Activated T-helper 1 cell treated with Interleukin-2 at 50 U/mL for 16 hours (primary cell): ENCODE results near the gene CROCC.
A peak's percentile ranks its signal among the peaks of the same experiment; 100 is the strongest.
"Not testable (repeated sequence)": the region's sequence is repeated elsewhere in the genome, so short reads cannot be mapped to it uniquely, and the experiment has no call there.

ENCODE experiments used
- DNase-seq: peaks from one replicate; pipeline ENCODE4 v3.0.0-alpha.2; 2020; ENCODE audit warnings: low read depth

The CROCC gene

DNA sequence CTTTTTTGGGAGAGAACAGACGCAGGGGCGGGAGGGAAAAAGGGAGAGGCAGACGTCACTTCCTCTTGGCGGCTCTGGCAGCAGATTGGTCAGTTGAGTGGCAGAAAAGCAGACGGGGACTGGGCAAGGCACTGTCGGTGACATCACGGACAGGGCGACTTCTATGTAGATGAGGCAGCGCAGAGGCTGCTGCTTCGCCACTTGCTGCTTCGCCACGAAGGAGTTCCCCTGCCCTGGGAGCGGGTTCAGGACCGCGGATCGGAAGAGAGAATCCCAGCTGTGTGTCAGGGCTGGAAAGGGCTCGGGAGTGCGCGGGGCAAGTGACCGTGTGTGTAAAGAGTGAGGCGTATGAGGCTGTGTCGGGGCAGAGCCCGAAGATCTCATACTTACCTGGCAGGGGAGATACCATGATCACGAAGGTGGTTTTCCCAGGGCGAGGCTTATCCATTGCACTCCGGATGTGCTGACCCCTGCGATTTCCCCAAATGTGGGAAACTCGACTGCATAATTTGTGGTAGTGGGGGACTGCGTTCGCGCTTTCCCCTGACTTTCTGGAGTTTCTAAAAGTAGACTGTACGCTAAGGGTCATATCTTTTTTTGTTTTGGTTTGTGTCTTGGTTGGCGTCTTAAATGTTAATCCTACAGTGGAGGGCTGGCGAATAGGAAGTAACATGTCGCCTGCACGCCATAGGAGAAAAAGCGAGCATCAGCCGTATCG lies 26.0 kb upstream of the CROCC start, which contains the start of gene RNU1-2:
TSS of gene RNU1-2 (plus strand) at position 383 of the 718 bp plus-strand sequence.
- DNase-seq = peak; percentile 74

DNA sequence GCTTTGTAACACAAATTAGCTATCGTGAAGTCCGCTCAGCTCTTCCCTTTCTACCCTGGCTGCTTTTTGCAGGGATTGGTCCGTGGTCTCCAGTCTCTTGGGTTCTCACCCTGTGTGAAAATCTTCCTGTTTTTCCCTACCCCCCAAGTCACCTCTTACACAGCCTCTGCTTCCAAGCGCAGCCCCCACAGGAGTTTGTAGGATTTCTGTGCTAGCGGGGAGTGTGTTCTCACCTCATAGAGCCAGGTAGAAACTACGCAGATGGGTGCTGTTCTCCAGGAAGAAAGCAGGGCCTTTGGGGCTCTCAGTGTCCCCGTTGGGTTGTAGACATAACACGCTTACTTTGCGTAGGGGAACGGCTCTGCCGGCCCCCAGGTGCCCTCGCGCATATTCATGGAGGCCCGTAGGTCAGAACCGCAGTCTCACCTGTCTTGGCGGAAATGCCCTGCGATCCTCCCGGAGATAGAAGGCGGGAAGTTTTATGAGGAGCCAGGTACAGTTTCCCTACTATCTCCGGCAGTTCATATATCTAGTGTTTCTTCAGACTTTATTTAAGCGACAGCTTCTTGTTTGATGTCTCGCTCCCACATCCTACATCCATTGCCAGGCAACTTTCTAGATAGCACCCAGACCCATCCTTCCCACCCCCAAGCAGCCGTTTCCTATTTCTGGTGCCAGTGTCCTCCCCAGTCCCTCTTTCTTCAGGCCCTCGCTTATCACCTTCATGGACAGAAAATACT lies 25.2 kb upstream of the CROCC start:
- peak; percentile 41 for DNase-seq

DNA sequence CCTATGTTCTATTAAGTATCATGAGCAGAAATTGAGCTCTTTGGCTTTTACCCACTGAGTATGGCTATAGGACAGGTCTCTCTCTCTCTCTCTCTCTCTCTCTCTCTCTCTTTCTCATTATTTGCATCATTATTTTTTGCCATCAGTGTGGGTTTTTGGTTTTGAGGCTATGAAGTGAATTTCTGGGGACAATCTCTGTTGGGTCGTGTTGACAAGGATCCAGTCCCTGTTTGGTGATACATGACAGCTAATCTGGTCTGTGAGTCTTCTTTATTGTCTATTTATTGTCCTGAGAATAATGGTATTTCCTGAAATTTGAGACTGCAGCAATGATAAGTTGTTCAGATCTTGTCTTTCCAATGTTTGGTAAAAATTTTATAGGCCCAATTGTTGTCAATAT lies 24.1 kb upstream of the CROCC start:
- not testable (repeated sequence) for DNase-seq

DNA sequence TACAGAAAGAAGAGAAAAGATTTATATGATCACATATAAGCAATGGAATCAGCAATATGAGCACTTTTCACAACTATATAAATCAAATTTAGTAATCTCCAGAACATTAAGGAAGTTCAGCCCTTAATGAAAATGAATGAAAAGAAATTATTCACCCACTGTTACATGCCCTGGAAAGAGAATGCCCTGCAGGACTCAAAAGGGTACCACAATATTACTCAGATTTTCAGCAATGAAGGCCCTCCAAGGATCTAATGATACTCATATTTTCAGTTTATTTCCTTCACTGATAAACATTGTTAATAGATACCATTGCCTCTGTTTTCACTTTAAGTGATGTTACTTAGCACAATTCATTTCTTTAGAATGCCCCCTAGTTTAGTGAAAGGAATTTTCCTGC lies 23.4 kb upstream of the CROCC start:
- DNase-seq = not testable (repeated sequence)

DNA sequence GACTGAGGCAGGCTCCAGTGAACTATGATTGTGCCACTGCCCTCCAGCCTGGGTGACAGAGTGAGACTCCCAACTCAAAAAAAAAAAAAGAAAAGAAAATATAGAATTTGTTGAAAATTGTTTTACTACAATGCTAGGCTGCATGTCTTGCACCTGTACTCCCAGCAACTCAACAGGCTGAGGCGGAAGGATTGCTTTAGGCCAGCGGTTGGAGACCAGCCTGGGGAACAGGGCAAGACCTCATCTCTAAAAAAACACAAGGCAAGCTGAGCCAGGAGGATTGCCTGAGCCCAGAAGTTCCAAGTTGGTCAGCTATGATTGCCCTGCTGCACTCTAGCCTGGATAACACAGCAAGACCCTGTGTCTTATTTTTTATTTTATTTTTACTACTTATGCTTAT lies 22.7 kb upstream of the CROCC start:
- DNase-seq = not testable (repeated sequence)

GRCh38 chr1:16900751-16901150 lies 21.0 kb upstream of the CROCC start:
- DNase-seq = no peak

- not testable (repeated sequence) for DNase-seq
Observed at GRCh38 chr1:16901371-16901770, 20.4 kb upstream of the CROCC start.

- no peak for DNase-seq
Observed at GRCh38 chr1:16903054-16903453, 18.7 kb upstream of the CROCC start.

GRCh38 chr1:16903458-16903796 lies 18.3 kb upstream of the CROCC start:
- DNase-seq = no peak

DNA sequence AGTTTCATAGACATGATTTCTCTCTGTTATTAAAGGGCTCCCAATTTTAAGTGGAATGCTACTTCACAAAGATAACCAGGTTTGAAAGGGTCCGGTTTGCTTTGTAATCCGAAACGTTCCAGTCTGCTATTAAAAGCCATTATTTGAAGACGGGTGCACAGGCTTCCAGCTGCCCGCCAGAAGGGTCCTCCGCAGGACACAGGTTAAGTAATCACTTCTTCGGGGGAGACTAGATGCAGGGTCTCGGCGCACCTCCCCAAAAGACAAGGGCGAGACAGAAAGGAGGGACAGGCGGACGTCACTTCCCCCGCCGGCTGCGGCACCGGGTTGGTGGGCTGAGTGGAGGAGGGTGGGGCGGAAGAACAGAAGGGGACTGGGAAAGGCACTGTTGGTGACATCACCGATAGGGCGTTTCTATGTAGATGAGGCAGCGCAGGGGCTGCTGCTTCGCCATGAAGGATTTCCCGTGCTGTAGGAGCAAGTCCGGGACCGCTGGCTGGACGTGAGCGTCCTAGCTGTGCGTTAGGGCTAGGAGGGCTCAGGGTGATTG lies 17.1 kb upstream of the CROCC start:
- DNase-seq = peak; percentile 98

- DNase-seq = no peak
Observed at GRCh38 chr1:16905110-16905867, 16.4 kb upstream of the CROCC start.

DNA sequence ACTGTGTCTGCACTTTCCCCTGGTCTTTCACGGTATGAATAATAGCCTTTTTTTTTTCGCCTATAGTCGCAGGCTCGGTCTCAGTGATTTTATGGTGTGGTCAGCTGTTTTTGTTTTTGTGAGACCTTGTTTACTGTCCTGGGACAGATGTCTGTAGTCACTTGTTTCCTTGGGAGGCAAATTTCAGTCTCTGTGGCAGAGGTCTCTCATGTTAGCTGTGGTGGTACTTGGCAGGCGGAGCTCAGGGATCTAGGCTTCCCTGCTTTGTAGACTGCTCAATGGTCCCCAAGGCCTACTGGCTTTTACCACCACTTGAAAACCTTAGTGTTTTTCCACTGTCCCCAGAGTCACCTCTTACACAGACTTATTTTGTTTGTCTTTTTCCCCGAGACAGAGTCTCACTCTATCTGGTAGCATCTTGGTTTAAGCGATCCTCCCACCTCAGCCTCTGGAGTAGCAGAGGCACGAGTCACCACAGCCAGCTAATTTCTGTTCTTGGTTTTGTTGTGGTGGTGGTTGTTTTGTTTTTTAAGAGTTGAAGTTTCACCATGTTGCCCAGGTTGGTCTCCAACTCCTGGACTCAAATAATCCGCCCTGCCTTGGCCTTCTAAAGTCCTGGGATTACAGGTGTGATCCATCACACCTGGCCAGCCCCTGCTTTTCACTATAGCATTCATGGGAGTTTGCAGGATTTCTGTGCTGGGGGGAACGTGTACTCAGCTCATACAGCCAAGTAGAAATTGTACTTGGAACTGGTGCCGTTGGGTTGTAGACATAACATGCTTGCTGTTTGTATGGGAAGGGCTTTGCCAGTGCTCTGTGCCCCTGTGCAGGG lies 15.6 kb upstream of the CROCC start:
- DNase-seq = no peak

- DNase-seq = no peak
Observed at GRCh38 chr1:16906873-16907272, 14.9 kb upstream of the CROCC start.

- no peak for DNase-seq
Observed at GRCh38 chr1:16907870-16908758, 13.6 kb upstream of the CROCC start.

DNA sequence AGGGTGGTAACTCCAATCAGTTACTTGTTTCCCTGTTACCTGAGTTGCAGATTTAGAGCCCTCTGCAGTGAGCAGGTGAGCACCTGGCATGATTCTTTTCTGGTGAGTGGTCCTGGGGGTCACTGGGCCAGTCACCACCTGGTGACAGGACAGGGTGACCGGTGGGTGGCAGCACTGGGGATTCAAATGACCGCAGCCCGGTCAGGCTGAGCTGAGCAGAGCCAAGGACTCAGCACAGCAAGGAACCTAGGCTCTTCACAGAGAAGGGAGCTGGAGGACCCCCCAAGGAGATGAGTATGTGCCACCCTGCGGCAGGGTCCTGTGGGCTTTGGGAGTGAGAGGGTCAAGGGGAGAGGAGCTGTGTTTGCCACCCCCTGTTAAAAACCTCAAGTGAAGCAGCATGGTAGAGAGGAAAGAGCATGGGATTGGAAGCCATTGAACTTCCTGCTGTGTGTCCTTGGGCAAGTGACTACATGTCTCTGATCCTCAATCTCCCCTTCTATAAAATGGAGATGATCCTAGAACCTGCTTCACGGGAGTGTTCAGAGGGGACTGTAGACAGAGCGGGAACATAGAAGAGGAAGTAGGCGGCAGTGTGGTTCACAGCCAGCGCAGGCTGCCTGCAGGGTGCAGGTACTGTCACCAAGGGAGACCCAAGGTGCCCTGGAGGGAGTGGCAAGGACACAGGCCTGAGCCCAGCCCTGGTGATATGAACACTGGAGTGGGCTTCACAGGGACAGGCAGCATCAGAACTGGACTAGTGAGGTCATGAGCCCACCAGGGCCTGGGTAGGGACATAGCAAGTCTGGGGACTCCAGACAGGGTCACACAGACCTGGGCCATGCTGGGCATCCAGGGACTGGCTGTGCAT lies 9.6 kb upstream of the CROCC start:
- not testable (repeated sequence) for DNase-seq

DNA sequence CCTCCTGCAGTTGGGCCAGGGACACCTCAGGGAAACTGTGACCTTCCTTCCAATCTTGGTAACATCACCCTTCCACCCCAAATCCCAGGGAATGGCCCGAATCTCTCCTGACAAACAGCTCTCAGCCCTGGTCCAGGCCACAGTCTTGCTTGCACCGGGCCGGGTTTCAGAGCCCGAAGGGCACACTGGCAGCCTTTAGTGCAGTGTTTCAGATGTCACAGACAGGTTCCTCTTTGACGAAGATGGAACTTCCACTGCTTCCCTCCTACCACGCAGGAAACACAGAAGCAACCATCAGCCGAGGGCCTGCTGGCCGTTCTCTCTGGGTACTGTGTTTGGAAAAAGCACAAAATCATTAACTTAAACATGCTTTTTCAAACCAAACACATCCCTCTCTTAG lies 9.0 kb upstream of the CROCC start:
- not testable (repeated sequence) for DNase-seq

DNA sequence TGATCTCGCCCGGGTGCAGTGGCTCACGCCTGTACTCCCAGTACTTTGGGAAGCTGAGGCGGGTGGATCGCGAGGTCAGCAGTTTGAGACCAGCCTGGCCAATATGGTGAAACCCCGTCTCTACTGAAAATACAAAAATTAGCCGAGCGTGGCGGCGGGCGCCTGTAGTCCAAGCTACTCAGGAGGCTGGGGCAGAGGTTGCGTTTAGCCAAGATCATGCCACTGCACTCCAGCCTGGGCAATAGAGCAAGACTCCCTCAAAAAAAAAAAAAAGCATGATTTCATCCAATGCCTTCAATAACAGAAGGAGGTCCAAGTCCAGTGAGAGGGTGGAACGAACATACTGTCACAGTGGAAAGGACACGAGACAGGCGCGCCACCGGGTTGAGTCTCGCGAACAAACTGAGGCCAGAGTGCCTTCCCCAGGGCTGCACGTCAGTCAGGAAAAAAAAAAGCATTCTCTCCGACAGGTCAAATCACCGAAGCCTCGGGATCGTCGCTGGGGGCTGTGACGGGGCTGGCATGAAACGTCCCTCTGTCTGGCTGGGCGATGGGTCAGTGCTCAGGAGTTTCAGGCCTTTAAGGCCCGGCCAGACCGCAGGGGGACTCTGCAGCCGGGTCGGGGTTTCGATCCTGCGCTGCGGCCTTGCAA lies 8.4 kb upstream of the CROCC start:
- DNase-seq = no peak

DNA sequence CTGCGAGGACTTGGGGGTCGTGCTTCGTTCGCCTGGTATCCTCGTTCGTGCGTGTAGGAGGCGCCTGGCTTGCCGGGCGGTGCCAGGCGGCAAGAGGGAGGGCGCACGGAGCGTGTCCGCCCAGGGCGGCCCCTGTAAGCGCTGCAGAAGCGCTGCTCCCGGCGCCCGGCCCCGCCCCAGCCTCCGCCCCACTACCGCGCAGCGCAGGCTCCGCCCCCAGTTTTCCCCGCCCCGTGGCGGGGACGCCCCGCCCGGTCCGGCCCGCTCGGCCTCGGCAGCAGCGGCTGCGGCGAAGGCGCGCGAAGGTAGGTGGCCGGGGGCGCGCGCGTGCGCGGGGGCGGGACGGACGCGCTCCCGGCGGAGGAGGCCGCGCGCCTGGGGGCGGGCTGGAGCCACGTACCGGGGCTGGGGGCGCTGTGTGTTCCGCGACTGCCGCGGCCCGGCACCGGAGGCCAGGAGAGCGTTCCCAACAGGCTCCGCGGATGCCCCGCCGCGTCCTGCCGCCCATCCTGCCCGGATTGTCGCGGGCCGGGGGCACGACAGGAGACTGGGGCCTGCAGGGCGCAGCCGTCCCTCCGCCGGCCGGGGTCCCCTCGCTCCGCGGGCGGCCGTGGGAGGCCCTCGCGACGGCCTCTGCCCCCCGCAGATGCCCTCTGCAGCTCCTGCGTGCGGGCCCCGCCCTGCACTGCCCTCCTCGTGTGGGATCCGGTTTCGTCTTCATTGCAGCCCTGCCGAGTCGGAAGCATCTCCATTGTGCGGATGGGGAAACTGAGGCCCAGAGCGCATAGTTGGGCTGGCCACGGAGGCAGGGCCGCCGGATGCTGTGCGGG lies 7.7 kb upstream of the CROCC start:
- peak; percentile 96 for DNase-seq
